NCI-H524 treated with DMSO at 0.1 percent for 48 hours (cell line): Measurements from ENCODE around the gene GAS6.
"Not testable (repeated sequence)": the region's sequence is repeated elsewhere in the genome, so short reads cannot be mapped to it uniquely, and the experiment has no call there.

ENCODE experiments used
- DNase-seq: peaks from one replicate; lab custom pipeline; 2025; lab: John Stamatoyannopoulos, UW

The GAS6 gene

DNA sequence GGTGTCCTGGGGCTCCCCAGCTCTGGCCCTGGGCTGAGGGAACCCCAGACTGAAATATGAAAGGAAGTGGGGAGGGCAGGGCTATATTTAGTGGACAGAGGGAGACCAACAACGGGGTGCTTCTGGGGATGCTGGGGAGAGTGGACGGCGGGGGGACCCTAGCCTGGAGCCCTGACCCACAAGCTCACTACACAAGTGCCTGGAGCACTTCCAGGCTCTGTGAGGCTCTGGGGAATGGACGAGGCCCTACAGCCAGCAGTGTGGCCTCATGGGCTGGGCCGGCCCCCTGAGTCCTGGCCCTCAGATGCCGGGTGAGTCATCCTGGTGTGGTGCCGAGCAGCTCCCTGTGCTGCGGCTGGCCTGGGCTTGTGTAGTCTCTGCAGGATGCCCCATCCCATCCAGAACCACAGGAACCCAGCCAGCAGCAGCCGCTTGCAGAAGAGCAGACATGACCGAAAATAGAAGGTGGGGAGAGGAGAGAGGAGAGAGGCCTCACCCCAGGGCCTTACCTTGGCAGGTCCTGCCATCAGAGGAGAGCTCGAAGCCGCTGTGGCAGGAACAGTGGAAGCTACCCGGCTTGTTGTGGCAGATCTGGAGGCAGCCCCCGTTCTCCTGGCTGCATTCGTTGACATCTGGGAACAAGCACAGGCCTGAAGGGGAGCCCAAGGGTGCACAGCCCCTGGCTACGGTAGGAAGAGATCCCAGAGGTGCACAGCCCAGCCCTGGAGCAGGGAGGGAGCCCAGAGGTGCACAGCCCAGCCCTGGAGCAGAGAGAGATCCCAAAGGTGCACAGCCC, 26.1 kb downstream of the GAS6 start:
- no peak for DNase-seq

DNA sequence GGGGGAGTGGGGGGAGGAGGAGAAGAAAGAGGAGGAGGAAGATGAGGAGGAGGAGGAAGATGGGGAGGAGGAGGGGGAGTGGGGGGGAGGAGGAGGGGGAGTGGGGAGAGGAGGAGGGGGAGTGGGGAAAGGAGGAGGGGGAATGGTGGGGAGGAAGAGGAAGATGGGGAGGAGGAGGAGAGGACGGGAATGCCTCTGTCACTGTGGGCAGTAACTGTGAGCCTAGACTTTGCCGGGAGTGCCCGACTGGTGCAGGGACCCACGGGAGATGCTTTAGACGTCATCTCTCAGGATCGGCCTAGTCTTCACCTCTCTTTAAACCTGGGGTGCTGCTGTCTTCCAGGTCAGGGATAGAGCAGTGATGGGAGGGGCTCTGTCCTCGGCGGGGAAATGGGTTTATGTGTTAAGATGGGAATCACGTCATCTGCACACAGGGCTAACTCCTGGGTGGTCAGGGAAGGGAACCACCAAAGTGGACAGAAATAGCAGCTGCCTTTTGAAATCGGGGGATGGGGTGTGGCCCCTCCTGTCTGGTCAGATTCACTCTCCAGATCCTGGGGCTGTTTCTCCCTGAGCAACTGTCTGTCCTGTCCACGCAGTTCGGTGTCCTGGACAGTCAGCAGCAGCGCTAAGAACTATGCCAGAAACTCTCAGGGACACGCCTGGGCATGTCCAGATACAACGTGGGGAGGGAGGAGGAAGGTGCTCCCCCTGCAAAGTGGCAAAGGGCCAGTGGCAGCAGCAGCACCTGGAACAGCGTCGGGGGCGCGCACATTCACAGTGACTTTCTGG, 26.9 kb downstream of the GAS6 start:
- no peak for DNase-seq

DNA sequence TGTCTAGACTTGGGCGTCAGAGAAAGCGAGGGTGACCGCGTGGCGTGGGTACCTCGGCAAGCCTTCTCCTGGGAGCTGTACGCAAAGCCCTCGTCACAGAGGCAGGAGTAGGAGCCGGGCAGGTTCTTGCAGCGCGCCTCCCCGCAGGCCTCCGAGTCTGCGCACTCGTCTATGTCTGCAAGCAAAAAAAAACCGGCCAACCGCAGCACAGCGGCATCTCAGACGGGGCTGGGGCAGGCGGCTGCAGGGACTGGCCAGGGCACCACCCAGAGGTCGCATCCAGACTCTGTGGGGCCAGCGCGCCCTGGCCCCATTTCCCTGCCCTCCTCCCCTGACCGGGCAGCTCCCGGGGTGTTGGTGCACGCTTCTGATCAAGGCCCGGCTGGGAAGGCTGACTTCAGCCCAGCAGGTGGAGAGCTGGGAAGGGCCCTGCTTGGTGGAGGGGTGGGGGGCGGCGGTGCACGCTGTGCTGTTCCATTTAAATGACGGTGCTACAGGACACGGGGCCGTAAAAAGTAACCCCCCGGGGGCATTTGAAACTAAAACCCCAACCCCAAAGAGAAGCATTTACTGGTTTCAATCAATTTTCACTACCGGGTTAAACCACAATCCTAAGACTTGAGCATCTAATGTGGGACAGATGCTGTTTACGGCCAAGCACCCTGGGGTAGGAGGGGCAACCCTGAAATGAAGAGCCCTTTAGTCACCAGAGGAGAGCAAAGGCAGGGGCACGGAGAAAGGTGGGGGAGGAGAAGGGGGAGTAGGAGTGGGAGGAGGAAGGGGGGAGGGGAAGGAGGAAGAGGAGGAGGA, 28.2 kb downstream of the GAS6 start:
- DNase-seq, result peak; percentile 23

DNA sequence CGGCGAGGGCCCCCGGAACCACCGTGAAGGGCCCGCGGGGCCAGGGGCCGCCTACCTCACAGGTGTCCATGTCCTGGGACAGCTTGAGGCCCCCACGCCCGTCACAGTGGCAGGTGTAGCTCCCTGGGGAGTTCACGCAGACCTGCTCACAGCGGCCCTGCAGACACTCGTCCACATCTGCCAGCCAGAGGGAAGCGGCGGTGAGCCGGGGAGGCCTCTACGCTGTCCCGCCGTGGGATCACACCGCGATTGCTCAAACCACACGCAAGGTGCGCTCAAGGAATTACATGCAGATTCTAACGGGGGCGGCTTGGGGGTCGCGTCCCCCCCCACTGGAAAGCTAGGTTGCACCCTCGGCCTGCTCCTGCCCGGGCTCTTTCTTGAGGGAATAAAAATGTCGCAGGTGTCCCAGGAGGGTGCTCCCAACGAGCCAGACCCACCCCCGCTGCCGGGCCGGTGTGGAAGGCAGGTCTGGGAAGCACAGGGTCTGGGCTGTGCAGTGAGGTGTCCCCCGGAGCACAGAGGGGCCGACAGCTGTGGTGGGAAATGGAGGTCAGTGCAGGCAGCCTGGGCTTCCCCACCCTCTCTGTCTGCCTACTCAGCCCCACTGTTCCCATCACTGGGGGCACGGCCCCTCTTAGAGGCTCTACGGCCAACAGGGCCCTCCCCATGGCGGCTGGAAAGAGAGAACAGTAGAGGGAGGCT, 29.2 kb downstream of the GAS6 start:
- DNase-seq, result no peak

DNA sequence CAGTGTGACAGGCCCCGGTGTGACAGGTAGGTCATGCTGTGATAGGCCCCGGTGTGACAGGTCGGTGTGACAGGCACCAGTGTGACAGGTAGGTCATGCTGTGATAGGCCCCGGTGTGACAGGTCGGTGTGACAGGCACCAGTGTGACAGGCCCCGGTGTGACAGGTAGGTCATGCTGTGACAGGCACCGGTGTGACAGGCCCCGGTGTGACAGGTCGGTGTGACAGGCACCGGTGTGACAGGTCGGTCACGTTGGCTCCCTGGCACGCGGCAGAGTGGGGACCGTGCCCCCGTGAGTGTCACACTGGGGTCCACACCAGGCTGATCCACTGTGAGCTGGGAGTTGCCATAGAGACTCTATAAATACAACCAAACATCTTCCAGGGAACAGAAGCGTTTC, 29.9 kb downstream of the GAS6 start:
- not testable (repeated sequence) for DNase-seq

DNA sequence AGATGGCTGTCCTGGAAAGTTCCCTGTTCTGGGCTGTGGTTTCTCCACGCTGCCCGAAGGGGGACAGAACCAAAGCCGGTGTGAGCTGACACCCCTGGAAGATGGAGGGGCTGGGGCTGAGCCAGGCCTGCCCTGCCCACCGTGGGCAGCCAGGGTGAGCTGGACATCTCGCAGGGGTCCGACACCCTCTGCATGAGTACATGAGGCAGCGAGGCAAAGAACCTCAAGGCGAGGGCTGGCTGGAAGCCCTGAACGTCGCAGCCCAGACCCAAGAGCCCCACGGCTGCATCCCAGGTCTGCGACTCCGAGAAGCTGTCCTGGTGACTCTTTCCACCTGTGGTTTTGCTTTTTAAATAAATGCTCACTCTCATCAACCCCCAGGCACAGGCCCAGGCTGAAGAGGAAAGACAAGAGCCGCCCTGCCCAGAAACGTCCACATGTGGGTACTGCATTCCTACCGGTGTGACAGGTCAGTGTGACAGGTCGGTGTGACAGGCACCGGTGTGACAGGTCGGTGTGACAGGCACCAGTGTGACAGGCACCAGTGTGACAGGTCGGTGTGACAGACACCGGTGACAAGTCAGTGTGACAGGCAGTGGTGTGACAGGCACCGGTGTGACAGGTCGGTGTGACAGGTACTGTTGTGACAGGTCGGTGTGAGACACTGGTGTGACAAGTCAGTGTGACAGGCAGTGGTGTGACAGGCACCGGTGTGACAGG, 30.6 kb downstream of the GAS6 start:
- DNase-seq, result no peak

DNA sequence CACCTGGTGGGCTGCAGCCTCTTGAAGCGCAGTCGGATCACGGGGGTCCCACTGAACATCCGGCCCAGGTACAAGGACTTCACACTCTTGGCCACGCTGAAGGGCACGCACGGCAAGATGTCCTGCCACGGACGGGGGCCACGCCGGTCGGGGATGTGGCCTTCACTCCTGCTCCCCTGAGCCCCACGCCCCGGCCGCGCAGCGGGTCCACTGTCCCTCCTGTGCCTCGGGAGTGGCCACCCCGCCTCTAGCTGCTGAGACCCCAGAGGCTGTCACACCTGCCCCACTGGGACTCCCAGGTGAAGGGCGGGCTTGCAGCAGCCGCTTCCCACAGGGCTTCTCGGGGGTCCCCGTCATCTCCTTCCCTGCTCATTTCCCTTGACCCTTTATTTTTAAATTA, 31.2 kb downstream of the GAS6 start:
- no peak for DNase-seq

DNA sequence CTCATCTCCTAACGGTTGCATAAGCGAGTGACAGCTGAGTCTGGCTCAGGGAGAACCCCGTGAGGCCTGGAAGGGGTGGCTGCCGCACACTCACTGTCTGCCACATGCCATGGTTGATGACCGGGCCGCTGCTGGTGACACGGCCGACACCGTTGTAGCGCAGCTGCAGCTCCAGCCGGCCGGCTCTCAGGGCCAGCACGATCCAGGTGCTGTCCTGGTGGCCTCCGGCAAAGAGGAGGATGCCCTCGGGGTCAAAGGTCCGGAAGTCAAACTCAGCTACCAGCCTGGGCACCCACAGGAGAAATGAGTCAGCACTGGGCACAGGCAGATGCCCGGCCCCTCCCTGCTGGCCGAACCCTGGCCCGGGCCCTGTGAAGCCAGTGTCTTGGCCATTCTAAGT, 31.7 kb downstream of the GAS6 start:
- no peak for DNase-seq

DNA sequence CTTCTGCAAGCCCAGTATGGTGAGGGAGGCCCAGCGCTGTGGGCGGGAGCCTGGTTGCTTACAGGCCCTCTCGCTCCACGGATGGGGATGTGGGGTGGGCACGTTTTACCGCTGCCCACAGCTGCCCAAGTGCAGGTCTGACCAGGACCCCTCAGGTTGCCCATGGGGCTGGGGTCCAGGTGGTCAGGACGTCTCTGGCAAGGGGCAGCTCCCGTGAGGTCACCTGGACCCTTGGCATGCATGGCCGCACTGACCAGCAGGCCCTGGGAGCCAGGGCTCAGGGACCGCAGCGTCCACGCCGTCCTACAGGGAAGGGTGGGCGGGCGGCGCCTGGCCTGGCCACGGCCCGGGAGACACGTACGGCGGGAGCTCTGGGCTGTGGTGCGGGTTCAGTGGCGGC, 32.8 kb downstream of the GAS6 start:
- DNase-seq, result no peak

DNA sequence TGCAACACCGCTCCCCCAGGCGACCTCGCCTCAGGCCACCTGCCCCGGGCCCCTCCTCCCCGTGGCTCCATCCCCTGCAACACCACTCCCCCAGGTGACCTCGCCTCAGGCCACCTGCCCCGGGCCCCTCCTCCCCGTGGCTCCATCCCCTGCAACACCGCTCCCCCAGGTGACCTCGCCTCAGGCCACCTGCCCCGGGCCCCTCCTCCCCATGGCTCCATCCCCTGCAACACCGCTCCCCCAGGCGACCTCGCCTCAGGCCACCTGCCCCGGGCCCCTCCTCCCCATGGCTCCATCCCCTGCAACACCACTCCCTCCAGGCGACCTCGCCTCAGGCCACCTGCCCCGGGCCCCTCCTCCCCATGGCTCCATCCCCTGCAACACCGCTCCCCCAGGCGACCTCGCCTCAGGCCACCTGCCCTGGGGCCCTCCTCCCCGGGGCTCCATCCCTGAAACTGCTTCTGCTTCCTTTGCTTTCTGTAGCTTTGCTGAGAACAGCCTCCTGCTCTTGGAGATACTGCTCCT, 33.4 kb downstream of the GAS6 start:
- DNase-seq, result not testable (repeated sequence)

DNA sequence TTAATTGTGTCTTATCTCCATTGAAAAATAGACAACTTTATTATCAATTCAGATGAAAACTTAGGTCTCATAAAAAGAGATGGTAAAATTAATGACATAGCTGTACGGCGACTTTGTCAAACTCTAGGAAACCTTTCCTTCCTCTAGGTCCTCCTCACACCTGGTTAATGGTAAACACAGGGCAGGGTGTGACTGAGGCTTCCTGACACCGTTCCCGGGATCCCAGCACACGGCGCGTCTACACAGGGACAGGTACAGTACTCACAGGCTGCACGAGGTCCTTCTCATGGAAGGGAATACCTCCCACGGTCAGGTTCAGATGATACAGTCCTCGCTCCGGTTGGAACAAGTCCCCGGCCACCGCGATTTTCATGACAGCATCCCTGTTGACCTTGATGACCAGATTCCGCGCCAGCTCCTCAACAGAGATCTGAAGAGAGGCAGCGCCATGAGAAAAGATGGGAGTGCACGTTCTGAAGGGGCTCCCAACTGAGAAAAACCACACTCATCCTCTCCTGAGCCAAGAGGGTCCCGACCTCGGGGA, 35.5 kb downstream of the GAS6 start:
- DNase-seq, result no peak

DNA sequence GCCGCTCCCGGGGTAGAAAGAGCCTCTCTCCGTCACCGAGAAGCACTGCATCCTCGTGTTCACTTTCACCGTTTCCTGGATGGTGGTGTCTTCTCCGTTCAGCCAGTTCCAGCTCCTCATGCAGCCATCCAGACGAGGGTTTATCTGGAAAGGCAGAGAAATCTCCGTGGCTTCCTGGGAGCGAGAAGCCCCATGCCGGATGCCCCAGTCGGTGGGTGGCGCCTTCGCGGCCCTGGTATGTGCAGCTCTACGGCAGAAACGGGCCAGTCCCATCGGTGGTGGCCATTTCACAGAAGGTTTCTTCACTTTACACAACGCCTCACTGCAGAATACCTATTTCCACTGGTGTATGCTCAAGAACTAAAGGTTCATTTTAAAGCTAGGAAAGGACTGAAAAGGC, 36.9 kb downstream of the GAS6 start:
- DNase-seq, result no peak

DNA sequence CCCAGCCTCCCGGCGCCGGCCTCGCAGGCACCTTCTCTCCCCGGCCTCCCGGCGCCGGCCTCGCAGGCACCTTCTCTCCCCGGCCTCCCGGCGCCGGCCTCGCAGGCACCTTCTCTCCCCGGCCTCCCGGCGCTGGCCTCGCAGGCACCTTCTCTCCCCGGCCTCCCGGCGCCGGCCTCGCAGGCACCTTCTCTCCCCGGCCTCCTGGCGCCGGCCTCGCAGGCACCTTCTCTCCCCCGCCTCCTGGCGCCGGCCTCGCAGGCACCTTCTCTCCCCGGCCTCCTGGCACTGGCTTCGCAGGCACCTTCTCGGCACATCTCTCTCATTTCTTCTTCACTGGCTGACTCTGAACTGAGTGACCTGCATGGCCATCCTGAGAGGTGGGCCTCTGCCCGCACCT, 37.4 kb downstream of the GAS6 start:
- DNase-seq, result not testable (repeated sequence)

DNA sequence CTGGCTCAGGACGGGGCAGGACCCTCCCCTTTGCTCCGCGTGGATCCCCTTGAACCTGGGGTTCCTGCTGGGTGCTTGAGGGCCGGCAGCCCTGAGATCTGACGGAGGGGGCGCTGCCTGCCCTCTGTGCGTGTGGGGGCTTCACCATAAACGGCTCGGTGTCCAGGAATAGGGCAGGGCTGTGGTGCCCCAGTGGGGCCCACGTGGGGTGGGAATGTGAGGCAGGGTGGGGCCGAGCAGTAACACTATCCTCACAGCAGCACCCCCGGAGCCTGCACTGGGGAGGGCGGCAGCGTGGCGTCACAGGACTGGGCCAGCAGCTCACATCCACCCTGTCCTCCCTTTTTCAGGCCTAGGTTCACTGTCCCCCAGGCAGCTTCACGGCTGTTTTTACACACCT, 38.0 kb downstream of the GAS6 start:
- no peak for DNase-seq

DNA sequence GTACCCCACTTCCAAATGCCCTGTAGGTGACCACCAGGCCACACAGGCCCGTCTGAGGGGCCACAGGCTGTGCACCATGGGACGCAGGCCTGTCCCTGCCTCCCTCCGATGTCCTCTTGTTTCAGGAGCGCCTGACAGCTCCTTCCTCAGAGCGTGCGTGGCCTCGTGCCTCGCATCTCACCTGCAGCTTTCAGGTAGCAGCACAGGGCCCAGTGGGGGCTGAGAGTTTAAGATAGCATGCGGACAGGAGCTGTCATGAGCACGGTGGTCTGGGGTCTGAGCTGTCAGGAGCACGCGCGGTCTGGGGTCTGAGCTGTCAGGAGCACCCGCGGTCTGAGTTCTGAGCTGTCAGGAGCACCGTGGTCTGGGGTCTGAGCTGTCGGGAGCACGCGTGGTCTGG, 40.1 kb downstream of the GAS6 start:
- no peak for DNase-seq

DNA sequence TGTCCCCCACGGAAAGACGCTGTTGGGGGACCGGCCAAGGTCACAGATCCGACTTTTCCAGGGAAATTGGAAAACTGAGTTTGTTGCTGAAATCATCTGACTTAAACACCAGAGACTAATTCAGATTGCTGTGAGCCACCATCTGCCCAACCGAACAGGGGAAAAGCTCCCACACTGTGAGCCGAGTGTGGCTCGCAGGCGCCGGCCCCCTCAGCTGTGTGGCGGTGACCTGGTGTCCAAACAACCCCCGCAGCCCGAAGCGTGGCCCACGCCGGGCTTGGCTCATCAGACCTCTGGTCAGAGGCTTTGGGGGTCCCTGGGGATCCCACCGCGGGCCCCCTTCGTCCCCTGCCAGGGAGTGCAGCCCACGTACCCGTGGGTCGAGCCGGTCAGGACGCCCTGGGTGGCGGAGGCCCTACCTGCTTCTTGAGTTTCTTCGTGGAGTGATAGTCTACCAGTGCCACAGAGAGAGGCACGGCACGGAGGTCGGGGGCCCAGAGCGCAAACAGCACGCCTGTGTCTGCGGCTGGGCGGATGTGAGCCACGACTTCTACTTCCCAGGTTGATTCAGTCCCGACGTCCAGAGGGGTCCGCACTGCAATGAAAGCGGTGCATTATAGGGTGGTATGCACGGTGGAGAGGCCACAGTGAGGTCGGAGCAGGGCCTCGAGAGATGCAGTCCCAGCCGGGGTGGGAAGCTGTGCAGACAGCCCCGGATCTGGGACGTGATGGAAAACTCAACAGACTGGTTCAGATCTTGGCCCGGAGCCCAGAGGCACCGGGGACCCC, 40.7 kb downstream of the GAS6 start:
- no peak for DNase-seq

DNA sequence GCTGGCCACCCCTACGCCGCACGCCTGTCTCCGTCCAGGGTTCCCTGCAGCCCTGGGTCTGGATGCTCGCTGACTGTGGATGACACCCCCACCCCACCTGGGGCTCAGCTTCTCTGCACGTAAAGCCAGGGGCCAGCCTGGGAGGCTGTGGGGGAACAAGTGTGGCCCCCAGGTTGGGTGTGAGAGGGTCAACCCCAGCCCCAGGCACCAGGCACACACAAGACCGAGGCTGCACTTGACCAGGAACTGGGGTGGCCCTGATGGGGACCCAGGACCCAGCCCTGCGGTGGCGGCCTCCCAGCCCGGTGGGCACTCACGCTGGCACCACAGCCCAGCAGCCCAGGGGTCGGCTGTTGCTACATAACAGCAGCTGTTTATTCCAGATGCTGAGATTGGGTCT, 41.6 kb downstream of the GAS6 start:
- DNase-seq, result no peak

DNA sequence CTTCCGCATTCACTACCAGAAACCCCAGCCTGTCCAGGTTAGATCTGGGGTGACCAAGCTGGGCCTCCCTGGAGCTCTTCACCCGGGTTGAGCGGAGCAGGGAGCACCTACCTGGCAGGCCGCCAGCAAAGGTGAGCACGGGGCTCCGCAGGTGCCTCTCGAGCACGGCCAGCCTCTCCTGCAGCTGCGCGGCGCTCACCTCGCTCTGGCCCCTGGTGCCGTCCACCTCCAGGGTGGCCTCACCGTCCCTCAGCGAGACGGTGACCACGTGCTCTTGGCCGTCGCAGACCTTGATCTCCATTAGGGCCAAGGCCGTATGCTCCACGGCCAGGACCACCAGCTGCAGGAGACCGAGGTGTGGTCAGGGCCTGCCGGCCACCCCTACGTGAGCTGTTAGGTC, 42.0 kb downstream of the GAS6 start:
- no peak for DNase-seq

DNA sequence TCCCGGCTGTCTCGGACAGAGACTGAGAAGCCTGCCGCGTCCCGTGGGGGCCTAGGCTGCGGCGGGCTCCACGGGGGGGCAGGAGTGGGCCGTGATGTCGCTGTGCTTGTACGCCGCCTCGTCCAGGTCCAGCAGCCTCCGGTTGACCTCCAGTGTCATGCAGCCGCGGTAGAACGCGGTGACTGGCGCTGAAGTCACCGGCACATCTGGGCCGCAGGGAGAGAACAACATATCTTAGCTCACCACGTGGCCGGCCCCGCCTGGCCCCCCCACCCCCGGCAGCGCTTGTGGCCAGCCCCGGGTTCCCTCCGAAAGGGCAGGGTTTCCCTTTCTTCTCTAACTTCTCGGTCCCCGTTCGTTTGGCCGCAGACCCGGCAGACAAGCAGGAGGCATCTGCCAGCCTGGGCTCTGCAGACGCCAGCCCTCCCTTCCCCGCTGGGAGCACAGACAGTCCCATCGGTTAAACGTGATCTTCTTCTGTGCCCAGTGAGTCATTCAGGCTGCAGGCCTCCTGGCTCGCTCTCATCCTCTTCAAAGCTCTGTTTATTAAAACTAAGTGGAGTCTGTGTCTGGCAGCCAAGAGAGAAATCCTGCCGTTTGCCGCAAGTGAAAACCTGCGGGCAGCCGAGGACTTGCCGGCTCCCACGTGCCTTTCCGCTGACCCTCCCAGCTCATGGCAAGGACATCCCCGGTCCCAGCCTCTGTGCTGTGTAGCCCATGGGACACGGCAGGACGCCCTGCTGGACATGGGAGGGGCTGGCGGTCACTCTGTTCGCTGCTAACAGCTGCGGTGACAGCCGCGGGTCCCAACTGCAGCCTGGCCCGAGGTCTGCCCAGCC, 42.8 kb downstream of the GAS6 start:
- DNase-seq, result no peak
